HepG2 (cell line): Measurements from ENCODE around the gene ITGB1. TPM values are rescaled to one million over a fixed set of nuclear protein-coding genes. Genes with fewer than 3 reads are reported as not detected.

Source experiments
- AKAP8 ChIP-seq: sonication (generic); formaldehyde crosslinking; IDR thresholded peaks from 2 replicates; pipeline ENCODE4 v1.5.1; 2020; ENCODE audit warnings: mild to moderate bottlenecking, missing genetic modification reagents
- DNMT1 ChIP-seq: sonication (generic); formaldehyde crosslinking; IDR thresholded peaks from 2 replicates; pipeline ENCODE4 v1.5.1; 2020; ENCODE audit warnings: mild to moderate bottlenecking, missing genetic modification reagents
- GATAD1 ChIP-seq: IDR thresholded peaks from 2 replicates; pipeline ENCODE4 v1.6.1; 2016; ENCODE audit warnings: missing genetic modification reagents, missing compliant biosample characterization
- MAZ ChIP-seq, 2 experiments: sonication (generic) in 1 of 2; formaldehyde crosslinking in 1 of 2; IDR thresholded peaks; 2 replicates each; pipeline versions ENCODE4 v1.5.0 to v1.6.1; 2012 to 2020; ENCODE audit warnings: low read depth in 2 of 2, mild to moderate bottlenecking in 2 of 2, borderline replicate concordance in 1 of 2, improper control_type of control experiment in 1 of 2, low read length in 1 of 2, missing genetic modification reagents in 1 of 2, moderate library complexity in 1 of 2
- MBNL3 ChIP-seq: fragments of 250-450 bp; sonication (Bioruptor Pico); conservative IDR thresholded peaks from 2 replicates; pipeline ENCODE4 v1.8.0; 2022; ENCODE audit warnings: mild to moderate bottlenecking, inconsistent platforms
- NFIC ChIP-seq: IDR thresholded peaks from 2 replicates; pipeline ENCODE4 v1.6.1; 2012; ENCODE audit warnings: mild to moderate bottlenecking, low read length, inconsistent platforms
- NR2F6 ChIP-seq, 2 experiments: IDR thresholded peaks; 2 replicates each; pipeline ENCODE4 v1.6.1; 2016; ENCODE audit warnings: antibody characterized with exemption in 1 of 2, mild to moderate bottlenecking in 1 of 2
- PCBP2 ChIP-seq: fragments of 200-400 bp; formaldehyde crosslinking; optimal IDR thresholded peaks from 2 replicates; pipeline ENCODE3; 2018; ENCODE audit warnings: low read length, low read depth; ENCODE audit not compliant: poor library complexity, severe bottlenecking
- POLR2AphosphoS2 ChIP-seq: IDR thresholded peaks from 2 replicates; pipeline ENCODE4 v1.6.1; 2011; ENCODE audit warnings: low read depth, low read length, improper control_type of control experiment
- TMF1 ChIP-seq: sonication (generic); formaldehyde crosslinking; IDR thresholded peaks from 2 replicates; pipeline ENCODE4 v1.8.1; 2022; ENCODE audit warnings: low read depth, missing genetic modification reagents
- ZBTB42 ChIP-seq: sonication (generic); formaldehyde crosslinking; IDR thresholded peaks from 2 replicates; pipeline ENCODE4 v1.5.0; 2020; ENCODE audit warnings: mild to moderate bottlenecking, missing genetic modification reagents
- ZIK1 ChIP-seq: sonication (generic); formaldehyde crosslinking; IDR thresholded peaks from 2 replicates; pipeline ENCODE4 v1.5.0; 2020; ENCODE audit warnings: mild to moderate bottlenecking, low read depth, missing genetic modification reagents, borderline replicate concordance
- ZNF124 ChIP-seq: sonication (generic); formaldehyde crosslinking; IDR thresholded peaks from 2 replicates; pipeline ENCODE4 v1.4.0; 2020; ENCODE audit warnings: missing genetic modification reagents
- ZNF232 ChIP-seq: sonication (generic); formaldehyde crosslinking; IDR thresholded peaks from 2 replicates; pipeline ENCODE4 v1.4.0; 2020; ENCODE audit warnings: missing genetic modification reagents, borderline replicate concordance
- ZNF792 ChIP-seq: IDR thresholded peaks from 2 replicates; pipeline ENCODE4 v1.6.1; 2016
- polyA plus RNA-seq, 8 experiments: library from polyadenylated mRNA; depleted of rRNA in 3 of 8; stranded (reverse) in 7 of 8; unstranded in 1 of 8; fragments of >200 nt; fragmentation: Illumina TruSeq in 4 of 8; extraction: Trizol in 4 of 8; gene quantifications; 2 replicates each; pipeline versions ENCODE4 v1.2.1 to v1.2.3, GENCODE V29; 2011 to 2016; ENCODE audit warnings: low read depth in 4 of 8, missing spikeins in 1 of 8, mixed read lengths in 1 of 8; ENCODE audit not compliant: insufficient read depth in 1 of 8
- total RNA-seq, 5 experiments: library from RNA; depleted of rRNA; stranded (reverse); fragments of >200 nt; fragmentation: Illumina TruSeq; extraction: Trizol; gene quantifications; 2 replicates each; pipeline ENCODE4 v1.2.3, GENCODE V29; 2016; ENCODE audit warnings: low read depth in 1 of 5
- TF ChIP-seq, protein P1 (sequence below): sonication (generic); formaldehyde crosslinking; IDR thresholded peaks from 2 replicates; pipeline ENCODE4 v1.4.0; 2020; ENCODE audit warnings: missing genetic modification reagents, mild to moderate bottlenecking, borderline replicate concordance
- TF ChIP-seq, protein P2 (sequence below): IDR thresholded peaks from 2 replicates; pipeline ENCODE4 v1.6.1; 2012; ENCODE audit warnings: low read depth, low read length, improper control_type of control experiment
- TF ChIP-seq, protein P3 (sequence below): sonication (generic); formaldehyde crosslinking; IDR thresholded peaks from 2 replicates; pipeline ENCODE4 v1.8.1; 2023; ENCODE audit warnings: mild to moderate bottlenecking, missing genetic modification reagents, borderline replicate concordance
- TF ChIP-seq, protein P4 (sequence below): sonication (generic); formaldehyde crosslinking; IDR thresholded peaks from 2 replicates; pipeline ENCODE4 v1.8.0; 2022; ENCODE audit warnings: mild to moderate bottlenecking, missing genetic modification reagents, moderate library complexity
- TF ChIP-seq, protein P5 (sequence below): sonication (generic); formaldehyde crosslinking; IDR thresholded peaks from 2 replicates; pipeline ENCODE4 v1.5.0; 2020; ENCODE audit warnings: missing genetic modification reagents

ITGB1 gene
- total and polyA plus RNA-seq, 2 of the 13 experiments (the other 11 are each of a cell fraction or from before 2014, with no cell fraction given): 190 to 204 TPM

DNA sequence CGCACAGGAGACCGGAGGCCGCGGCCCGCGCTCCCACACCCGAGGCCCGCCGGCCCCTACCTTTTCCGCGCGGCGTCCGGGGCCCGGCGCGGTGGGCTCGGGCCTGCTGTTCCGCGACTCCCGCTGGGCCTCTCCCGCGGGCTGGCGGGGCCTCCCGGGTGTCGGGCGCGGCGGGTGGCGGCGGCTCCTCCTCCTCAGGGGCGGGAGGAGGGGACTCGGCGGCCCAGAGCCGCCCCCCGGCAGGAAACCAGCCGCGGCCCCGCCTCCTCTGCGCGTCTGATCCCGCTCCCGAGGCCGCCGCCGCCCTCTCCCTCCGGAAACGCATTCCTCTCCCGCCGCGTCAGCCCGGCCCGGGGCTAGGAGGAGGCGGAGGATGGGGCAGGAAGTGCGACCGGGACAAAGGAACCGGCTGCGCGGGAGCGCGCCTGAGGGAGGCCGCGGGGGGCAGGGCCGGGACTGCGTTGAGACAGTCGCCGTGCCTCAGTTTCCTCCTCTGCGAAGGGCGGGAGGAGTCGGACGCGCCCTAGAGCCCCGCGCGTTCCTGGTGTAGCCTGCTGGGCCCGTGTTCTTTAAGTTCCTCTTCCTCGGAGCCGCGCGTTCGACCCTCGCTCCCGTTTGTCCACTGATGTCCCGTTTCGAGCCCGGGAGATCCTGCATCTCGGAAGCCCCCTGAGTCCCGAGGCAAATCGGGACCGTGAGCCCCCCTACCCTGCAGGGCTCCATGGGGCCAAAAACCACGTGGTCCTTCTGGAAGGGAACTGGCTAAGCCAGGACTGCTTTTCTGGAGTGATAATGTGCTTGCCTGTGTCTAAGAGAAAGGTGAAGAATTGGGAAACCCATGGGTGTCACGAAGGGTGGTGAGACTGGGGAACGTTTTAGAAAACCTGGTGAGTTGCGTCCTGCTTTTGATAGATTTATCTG is at the start of gene ITGB1 (continued):
- TF ChIP-seq ZNF232 (CRISPR knock-in tag) (peak; percentile 88; the same call in 1 of the 2 replicates), TMF1 (CRISPR knock-in tag) (no peak), ZNF792 (CRISPR knock-in tag) (peak; percentile 88), ZIK1 (CRISPR knock-in tag) (peak; percentile 78), AKAP8 (CRISPR knock-in tag) (no peak), ZBTB42 (CRISPR knock-in tag) (no peak), NFIC (no peak), MAZ (IDR thresholded peaks at IDR 0.05; ENCODE audit: borderline replicate concordance, low read depth, low read length) (peak; percentile 54), MAZ (CRISPR knock-in tag; IDR thresholded peaks at IDR 0.05; ENCODE audit: low read depth) (peak; percentile 88), NR2F6 (IDR thresholded peaks at IDR 0.05) (no peak), NR2F6 (CRISPR knock-in tag; IDR thresholded peaks at IDR 0.05) (0 out of 2 replicates have a peak, but pooled peaks have one; percentile 39), POLR2AphosphoS2 (no peak), GATAD1 (peak; percentile 69), ZNF124 (CRISPR knock-in tag) (no peak), DNMT1 (CRISPR knock-in tag) (peak; percentile 84; the same call in 1 of the 2 replicates), PCBP2 (no peak), MBNL3 (CRISPR knock-in tag) (no peak)
- TF ChIP-seq, protein P1, sequence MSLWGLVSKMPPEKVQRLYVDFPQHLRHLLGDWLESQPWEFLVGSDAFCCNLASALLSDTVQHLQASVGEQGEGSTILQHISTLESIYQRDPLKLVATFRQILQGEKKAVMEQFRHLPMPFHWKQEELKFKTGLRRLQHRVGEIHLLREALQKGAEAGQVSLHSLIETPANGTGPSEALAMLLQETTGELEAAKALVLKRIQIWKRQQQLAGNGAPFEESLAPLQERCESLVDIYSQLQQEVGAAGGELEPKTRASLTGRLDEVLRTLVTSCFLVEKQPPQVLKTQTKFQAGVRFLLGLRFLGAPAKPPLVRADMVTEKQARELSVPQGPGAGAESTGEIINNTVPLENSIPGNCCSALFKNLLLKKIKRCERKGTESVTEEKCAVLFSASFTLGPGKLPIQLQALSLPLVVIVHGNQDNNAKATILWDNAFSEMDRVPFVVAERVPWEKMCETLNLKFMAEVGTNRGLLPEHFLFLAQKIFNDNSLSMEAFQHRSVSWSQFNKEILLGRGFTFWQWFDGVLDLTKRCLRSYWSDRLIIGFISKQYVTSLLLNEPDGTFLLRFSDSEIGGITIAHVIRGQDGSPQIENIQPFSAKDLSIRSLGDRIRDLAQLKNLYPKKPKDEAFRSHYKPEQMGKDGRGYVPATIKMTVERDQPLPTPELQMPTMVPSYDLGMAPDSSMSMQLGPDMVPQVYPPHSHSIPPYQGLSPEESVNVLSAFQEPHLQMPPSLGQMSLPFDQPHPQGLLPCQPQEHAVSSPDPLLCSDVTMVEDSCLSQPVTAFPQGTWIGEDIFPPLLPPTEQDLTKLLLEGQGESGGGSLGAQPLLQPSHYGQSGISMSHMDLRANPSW (CRISPR knock-in tag): peak; percentile 49; the same call in 1 of the 2 replicates
- TF ChIP-seq, protein P2, sequence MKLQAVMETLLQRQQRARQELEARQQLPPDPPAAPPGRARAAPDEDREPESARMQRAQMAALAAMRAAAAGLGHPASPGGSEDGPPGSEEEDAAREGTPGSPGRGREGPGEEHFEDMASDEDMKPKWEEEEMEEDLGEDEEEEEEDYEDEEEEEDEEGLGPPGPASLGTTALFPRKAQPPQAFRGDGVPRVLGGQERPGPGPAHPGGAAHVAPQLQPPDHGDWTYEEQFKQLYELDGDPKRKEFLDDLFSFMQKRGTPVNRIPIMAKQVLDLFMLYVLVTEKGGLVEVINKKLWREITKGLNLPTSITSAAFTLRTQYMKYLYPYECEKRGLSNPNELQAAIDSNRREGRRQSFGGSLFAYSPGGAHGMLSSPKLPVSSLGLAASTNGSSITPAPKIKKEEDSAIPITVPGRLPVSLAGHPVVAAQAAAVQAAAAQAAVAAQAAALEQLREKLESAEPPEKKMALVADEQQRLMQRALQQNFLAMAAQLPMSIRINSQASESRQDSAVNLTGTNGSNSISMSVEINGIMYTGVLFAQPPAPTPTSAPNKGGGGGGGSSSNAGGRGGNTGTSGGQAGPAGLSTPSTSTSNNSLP: no peak; the same call in 1 of the 2 replicates
- TF ChIP-seq, protein P3, sequence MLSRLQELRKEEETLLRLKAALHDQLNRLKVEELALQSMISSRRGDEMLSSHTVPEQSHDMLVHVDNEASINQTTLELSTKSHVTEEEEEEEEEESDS: no peak
- TF ChIP-seq, protein P4, sequence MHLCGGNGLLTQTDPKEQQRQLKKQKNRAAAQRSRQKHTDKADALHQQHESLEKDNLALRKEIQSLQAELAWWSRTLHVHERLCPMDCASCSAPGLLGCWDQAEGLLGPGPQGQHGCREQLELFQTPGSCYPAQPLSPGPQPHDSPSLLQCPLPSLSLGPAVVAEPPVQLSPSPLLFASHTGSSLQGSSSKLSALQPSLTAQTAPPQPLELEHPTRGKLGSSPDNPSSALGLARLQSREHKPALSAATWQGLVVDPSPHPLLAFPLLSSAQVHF: 0 out of 2 replicates have a peak, but pooled peaks have one; percentile 61
- TF ChIP-seq, protein P5, sequence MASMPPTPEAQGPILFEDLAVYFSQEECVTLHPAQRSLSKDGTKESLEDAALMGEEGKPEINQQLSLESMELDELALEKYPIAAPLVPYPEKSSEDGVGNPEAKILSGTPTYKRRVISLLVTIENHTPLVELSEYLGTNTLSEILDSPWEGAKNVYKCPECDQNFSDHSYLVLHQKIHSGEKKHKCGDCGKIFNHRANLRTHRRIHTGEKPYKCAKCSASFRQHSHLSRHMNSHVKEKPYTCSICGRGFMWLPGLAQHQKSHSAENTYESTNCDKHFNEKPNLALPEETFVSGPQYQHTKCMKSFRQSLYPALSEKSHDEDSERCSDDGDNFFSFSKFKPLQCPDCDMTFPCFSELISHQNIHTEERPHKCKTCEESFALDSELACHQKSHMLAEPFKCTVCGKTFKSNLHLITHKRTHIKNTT (CRISPR knock-in tag): no peak
